HEK293 (cell line): ENCODE results near the gene ZBTB8A.

Source experiments
- ELK4 ChIP-seq: IDR thresholded peaks from 2 replicates; pipeline ENCODE4 v1.6.1; 2011; ENCODE audit warnings: mild to moderate bottlenecking, low read depth, low read length, borderline replicate concordance
- GLIS2 ChIP-seq: fragments of 450-650 bp; formaldehyde crosslinking; IDR thresholded peaks from 2 replicates; pipeline ENCODE4 v1.5.1; 2016; ENCODE audit warnings: missing biosample characterization, missing genetic modification characterization
- IKZF3 ChIP-seq: fragments of 450-650 bp; IDR thresholded peaks from 2 replicates; pipeline ENCODE4 v1.5.0; 2018; ENCODE audit warnings: missing biosample characterization, mild to moderate bottlenecking, missing genetic modification characterization, moderate library complexity
- MEIS1 ChIP-seq: sonication (generic); formaldehyde crosslinking; IDR thresholded peaks from 2 replicates; pipeline ENCODE4 v1.8.1; 2022; ENCODE audit warnings: missing genetic modification reagents, mild to moderate bottlenecking, borderline replicate concordance
- MZF1 ChIP-seq: fragments of 450-650 bp; formaldehyde crosslinking; IDR thresholded peaks from 2 replicates; pipeline ENCODE4 v1.5.1; 2017; ENCODE audit warnings: missing biosample characterization, missing genetic modification characterization, borderline replicate concordance
- SETDB1 ChIP-seq: IDR thresholded peaks from one replicate; pipeline ENCODE4 v1.6.1; 2017; ENCODE audit warnings: mild to moderate bottlenecking, low read length, moderate library complexity, mixed read lengths; ENCODE audit not compliant: insufficient read length
- SP7 ChIP-seq: fragments of 450-650 bp; formaldehyde crosslinking; IDR thresholded peaks from 2 replicates; pipeline ENCODE4 v1.5.1; 2016; ENCODE audit warnings: missing biosample characterization, missing genetic modification characterization
- TRIM28 ChIP-seq: IDR thresholded peaks from 2 replicates; pipeline ENCODE4 v1.6.1; 2011; ENCODE audit warnings: low read length, control low read depth, borderline replicate concordance
- YY2 ChIP-seq: fragments of 450-650 bp; formaldehyde crosslinking; IDR thresholded peaks from 2 replicates; pipeline ENCODE4 v1.5.1; 2016; ENCODE audit warnings: missing biosample characterization, missing genetic modification characterization
- ZBTB48 ChIP-seq: fragments of 450-650 bp; formaldehyde crosslinking; IDR thresholded peaks from 2 replicates; pipeline ENCODE4 v1.5.1; 2016; ENCODE audit warnings: missing biosample characterization, missing genetic modification characterization
- ZNF121 ChIP-seq: fragments of 450-650 bp; formaldehyde crosslinking; IDR thresholded peaks from 2 replicates; pipeline ENCODE4 v1.5.1; 2016; ENCODE audit warnings: missing biosample characterization, missing genetic modification characterization
- ZNF132 ChIP-seq: fragments of 450-650 bp; formaldehyde crosslinking; IDR thresholded peaks from 2 replicates; pipeline ENCODE4 v1.5.1; 2017; ENCODE audit warnings: missing biosample characterization, missing genetic modification characterization, borderline replicate concordance
- ZNF155 ChIP-seq: fragments of 450-650 bp; formaldehyde crosslinking; IDR thresholded peaks from 2 replicates; pipeline ENCODE4 v1.5.1; 2016; ENCODE audit warnings: missing biosample characterization, missing genetic modification characterization
- ZNF157 ChIP-seq: fragments of 450-650 bp; formaldehyde crosslinking; IDR thresholded peaks from 2 replicates; pipeline ENCODE4 v1.5.1; 2016; ENCODE audit warnings: missing biosample characterization, missing genetic modification characterization
- ZNF175 ChIP-seq: fragments of 450-650 bp; formaldehyde crosslinking; IDR thresholded peaks from 2 replicates; pipeline ENCODE4 v1.5.1; 2016; ENCODE audit warnings: missing biosample characterization, missing genetic modification characterization
- ZNF19 ChIP-seq: fragments of 450-650 bp; formaldehyde crosslinking; IDR thresholded peaks from 2 replicates; pipeline ENCODE4; 2016; ENCODE audit warnings: missing biosample characterization, missing genetic modification characterization, low read depth
- ZNF211 ChIP-seq: fragments of 450-650 bp; formaldehyde crosslinking; IDR thresholded peaks from 2 replicates; pipeline ENCODE4 v1.5.1; 2016; ENCODE audit warnings: low read depth, missing biosample characterization, missing genetic modification characterization
- ZNF292 ChIP-seq: fragments of 450-650 bp; formaldehyde crosslinking; IDR thresholded peaks from 2 replicates; pipeline ENCODE4 v1.5.1; 2016; ENCODE audit warnings: low read depth, missing biosample characterization, missing genetic modification characterization, borderline replicate concordance
- ZNF394 ChIP-seq: fragments of 450-650 bp; formaldehyde crosslinking; IDR thresholded peaks from 2 replicates; pipeline ENCODE4 v1.5.1; 2016; ENCODE audit warnings: missing biosample characterization, missing genetic modification characterization, mild to moderate bottlenecking, moderate library complexity, borderline replicate concordance
- ZNF423 ChIP-seq: fragments of 450-650 bp; formaldehyde crosslinking; IDR thresholded peaks from 2 replicates; pipeline ENCODE4 v1.5.1; 2016; ENCODE audit warnings: missing biosample characterization, missing genetic modification characterization
- ZNF544 ChIP-seq: fragments of 450-650 bp; formaldehyde crosslinking; IDR thresholded peaks from 2 replicates; pipeline ENCODE4 v1.5.0; 2017; ENCODE audit warnings: missing biosample characterization, missing genetic modification characterization
- ZNF548 ChIP-seq: fragments of 450-650 bp; formaldehyde crosslinking; IDR thresholded peaks from 2 replicates; pipeline ENCODE4 v1.5.1; 2016; ENCODE audit warnings: missing biosample characterization, missing genetic modification characterization
- ZNF600 ChIP-seq: fragments of 450-650 bp; formaldehyde crosslinking; IDR thresholded peaks from 2 replicates; pipeline ENCODE4 v1.5.1; 2016; ENCODE audit warnings: missing biosample characterization, missing genetic modification characterization
- ZNF658 ChIP-seq: fragments of 450-650 bp; formaldehyde crosslinking; IDR thresholded peaks from 2 replicates; pipeline ENCODE4; 2016; ENCODE audit warnings: missing biosample characterization, missing genetic modification characterization
- ZNF791 ChIP-seq: fragments of 450-650 bp; formaldehyde crosslinking; IDR thresholded peaks from 2 replicates; pipeline ENCODE4 v1.5.1; 2016; ENCODE audit warnings: missing biosample characterization, missing genetic modification characterization
- ZNF830 ChIP-seq: fragments of 450-650 bp; IDR thresholded peaks from 2 replicates; pipeline ENCODE4 v1.5.0; 2018; ENCODE audit warnings: missing biosample characterization, missing genetic modification characterization, low read depth, mild to moderate bottlenecking, moderate library complexity
- TF ChIP-seq, protein P1 (sequence below): fragments of 450-650 bp; formaldehyde crosslinking; IDR thresholded peaks from 2 replicates; pipeline ENCODE4 v1.5.1; 2017; ENCODE audit warnings: missing biosample characterization, missing genetic modification characterization
- TF ChIP-seq, protein P2 (sequence below): fragments of 450-650 bp; IDR thresholded peaks from 2 replicates; pipeline ENCODE4 v1.5.1; 2018; ENCODE audit warnings: missing biosample characterization, missing genetic modification characterization
- TF ChIP-seq, protein P3 (sequence below): fragments of 450-650 bp; formaldehyde crosslinking; IDR thresholded peaks from 2 replicates; pipeline ENCODE4 v1.5.0; 2017; ENCODE audit warnings: missing biosample characterization, missing genetic modification characterization, borderline replicate concordance
- TF ChIP-seq, protein P4 (sequence below): fragments of 450-650 bp; formaldehyde crosslinking; IDR thresholded peaks from 2 replicates; pipeline ENCODE4 v1.5.1; 2016; ENCODE audit warnings: missing biosample characterization, missing genetic modification characterization
- TF ChIP-seq, protein P5 (sequence below): fragments of 450-650 bp; formaldehyde crosslinking; IDR thresholded peaks from 2 replicates; pipeline ENCODE4 v1.5.1; 2017; ENCODE audit warnings: missing biosample characterization, missing genetic modification characterization

The ZBTB8A gene

GRCh38 chr1:32500387-32501209, 38.6 kb upstream of the ZBTB8A start (continued):
- TF ChIP-seq MZF1 (tag by site-specific recombination) (0 out of 2 replicates have a peak, but pooled peaks have one; percentile 3), ZNF155 (no peak), TRIM28 (no peak), SETDB1 (no peak), SP7 (tag by site-specific recombination) (no peak), ZNF423 (tag by site-specific recombination) (no peak), YY2 (tag by site-specific recombination) (no peak), MEIS1 (CRISPR knock-in tag) (no peak), ZNF121 (tag by site-specific recombination) (no peak), IKZF3 (tag by site-specific recombination) (peak; percentile 84), ZNF394 (tag by site-specific recombination) (no peak), ZNF791 (no peak), ZNF211 (tag by site-specific recombination) (no peak), ZNF19 (tag by site-specific recombination) (no peak), ZNF600 (tag by site-specific recombination) (peak; percentile 29; the same call in 1 of the 2 replicates), ZNF830 (tag by site-specific recombination) (no peak), ZNF544 (tag by site-specific recombination) (no peak), ZNF292 (tag by site-specific recombination) (no peak), ELK4 (no peak), ZNF157 (tag by site-specific recombination) (no peak), ZNF548 (tag by site-specific recombination) (no peak), ZNF658 (tag by site-specific recombination) (no peak), ZNF132 (no peak), GLIS2 (tag by site-specific recombination) (no peak), ZNF175 (tag by site-specific recombination) (no peak), ZBTB48 (tag by site-specific recombination) (peak; percentile 29; the same call in 1 of the 2 replicates)
- TF ChIP-seq, protein P1, sequence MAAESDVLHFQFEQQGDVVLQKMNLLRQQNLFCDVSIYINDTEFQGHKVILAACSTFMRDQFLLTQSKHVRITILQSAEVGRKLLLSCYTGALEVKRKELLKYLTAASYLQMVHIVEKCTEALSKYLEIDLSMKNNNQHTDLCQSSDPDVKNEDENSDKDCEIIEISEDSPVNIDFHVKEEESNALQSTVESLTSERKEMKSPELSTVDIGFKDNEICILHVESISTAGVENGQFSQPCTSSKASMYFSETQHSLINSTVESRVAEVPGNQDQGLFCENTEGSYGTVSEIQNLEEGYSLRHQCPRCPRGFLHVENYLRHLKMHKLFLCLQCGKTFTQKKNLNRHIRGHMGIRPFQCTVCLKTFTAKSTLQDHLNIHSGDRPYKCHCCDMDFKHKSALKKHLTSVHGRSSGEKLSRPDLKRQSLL (tag by site-specific recombination), result no peak
- TF ChIP-seq, protein P2, sequence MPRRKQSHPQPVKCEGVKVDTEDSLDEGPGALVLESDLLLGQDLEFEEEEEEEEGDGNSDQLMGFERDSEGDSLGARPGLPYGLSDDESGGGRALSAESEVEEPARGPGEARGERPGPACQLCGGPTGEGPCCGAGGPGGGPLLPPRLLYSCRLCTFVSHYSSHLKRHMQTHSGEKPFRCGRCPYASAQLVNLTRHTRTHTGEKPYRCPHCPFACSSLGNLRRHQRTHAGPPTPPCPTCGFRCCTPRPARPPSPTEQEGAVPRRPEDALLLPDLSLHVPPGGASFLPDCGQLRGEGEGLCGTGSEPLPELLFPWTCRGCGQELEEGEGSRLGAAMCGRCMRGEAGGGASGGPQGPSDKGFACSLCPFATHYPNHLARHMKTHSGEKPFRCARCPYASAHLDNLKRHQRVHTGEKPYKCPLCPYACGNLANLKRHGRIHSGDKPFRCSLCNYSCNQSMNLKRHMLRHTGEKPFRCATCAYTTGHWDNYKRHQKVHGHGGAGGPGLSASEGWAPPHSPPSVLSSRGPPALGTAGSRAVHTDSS (tag by site-specific recombination), result no peak
- TF ChIP-seq, protein P3, sequence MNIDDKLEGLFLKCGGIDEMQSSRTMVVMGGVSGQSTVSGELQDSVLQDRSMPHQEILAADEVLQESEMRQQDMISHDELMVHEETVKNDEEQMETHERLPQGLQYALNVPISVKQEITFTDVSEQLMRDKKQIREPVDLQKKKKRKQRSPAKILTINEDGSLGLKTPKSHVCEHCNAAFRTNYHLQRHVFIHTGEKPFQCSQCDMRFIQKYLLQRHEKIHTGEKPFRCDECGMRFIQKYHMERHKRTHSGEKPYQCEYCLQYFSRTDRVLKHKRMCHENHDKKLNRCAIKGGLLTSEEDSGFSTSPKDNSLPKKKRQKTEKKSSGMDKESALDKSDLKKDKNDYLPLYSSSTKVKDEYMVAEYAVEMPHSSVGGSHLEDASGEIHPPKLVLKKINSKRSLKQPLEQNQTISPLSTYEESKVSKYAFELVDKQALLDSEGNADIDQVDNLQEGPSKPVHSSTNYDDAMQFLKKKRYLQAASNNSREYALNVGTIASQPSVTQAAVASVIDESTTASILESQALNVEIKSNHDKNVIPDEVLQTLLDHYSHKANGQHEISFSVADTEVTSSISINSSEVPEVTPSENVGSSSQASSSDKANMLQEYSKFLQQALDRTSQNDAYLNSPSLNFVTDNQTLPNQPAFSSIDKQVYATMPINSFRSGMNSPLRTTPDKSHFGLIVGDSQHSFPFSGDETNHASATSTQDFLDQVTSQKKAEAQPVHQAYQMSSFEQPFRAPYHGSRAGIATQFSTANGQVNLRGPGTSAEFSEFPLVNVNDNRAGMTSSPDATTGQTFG (tag by site-specific recombination), result no peak
- TF ChIP-seq, protein P4, sequence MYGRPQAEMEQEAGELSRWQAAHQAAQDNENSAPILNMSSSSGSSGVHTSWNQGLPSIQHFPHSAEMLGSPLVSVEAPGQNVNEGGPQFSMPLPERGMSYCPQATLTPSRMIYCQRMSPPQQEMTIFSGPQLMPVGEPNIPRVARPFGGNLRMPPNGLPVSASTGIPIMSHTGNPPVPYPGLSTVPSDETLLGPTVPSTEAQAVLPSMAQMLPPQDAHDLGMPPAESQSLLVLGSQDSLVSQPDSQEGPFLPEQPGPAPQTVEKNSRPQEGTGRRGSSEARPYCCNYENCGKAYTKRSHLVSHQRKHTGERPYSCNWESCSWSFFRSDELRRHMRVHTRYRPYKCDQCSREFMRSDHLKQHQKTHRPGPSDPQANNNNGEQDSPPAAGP, result no peak
- TF ChIP-seq, protein P5, sequence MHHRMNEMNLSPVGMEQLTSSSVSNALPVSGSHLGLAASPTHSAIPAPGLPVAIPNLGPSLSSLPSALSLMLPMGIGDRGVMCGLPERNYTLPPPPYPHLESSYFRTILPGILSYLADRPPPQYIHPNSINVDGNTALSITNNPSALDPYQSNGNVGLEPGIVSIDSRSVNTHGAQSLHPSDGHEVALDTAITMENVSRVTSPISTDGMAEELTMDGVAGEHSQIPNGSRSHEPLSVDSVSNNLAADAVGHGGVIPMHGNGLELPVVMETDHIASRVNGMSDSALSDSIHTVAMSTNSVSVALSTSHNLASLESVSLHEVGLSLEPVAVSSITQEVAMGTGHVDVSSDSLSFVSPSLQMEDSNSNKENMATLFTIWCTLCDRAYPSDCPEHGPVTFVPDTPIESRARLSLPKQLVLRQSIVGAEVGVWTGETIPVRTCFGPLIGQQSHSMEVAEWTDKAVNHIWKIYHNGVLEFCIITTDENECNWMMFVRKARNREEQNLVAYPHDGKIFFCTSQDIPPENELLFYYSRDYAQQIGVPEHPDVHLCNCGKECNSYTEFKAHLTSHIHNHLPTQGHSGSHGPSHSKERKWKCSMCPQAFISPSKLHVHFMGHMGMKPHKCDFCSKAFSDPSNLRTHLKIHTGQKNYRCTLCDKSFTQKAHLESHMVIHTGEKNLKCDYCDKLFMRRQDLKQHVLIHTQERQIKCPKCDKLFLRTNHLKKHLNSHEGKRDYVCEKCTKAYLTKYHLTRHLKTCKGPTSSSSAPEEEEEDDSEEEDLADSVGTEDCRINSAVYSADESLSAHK (tag by site-specific recombination), result no peak
